Gastrocnemius medialis (tissue), 4 donors: ENCODE results near the gene ITGAV.

Source experiments
- CTCF ChIP-seq, 5 experiments: fragments of 450-650 bp in 3 of 5; fragments of 200-600 bp in 2 of 5; sonication (generic) in 2 of 5; IDR thresholded peaks in 4 of 5; conservative IDR thresholded peaks in 1 of 5; 1 replicate in 4 of 5; 2 replicates in 1 of 5; pipeline ENCODE4 v1.5.1; 2016 to 2019; ENCODE audit warnings: antibody characterized with exemption in 5 of 5, mild to moderate bottlenecking in 3 of 5, moderate library complexity in 3 of 5
- POLR2A ChIP-seq, 2 donors: fragments of 450-650 bp; IDR thresholded peaks; one replicate each; pipeline ENCODE4 v1.6.1; 2017; ENCODE audit warnings: antibody characterized with exemption in 2 of 2, mild to moderate bottlenecking in 2 of 2, moderate library complexity in 2 of 2

GRCh38 chr2:186645999-186646398, 56.1 kb downstream of the ITGAV start:
- TF ChIP-seq CTCF (IDR thresholded peaks at IDR 0.05 in 4 of 5, conservative IDR thresholded peaks at IDR 0.05 in 1 of 5) (no peak), POLR2A (IDR thresholded peaks at IDR 0.05) (no peak)
